Measurements from ENCODE around the gene CMTM6. TPM values are rescaled to one million over a fixed set of nuclear protein-coding genes. Genes with fewer than 3 reads are reported as not detected.

Gene CMTM6
- total and polyA plus RNA-seq, 10 of the 15 experiments (the other 5 are each of a cell fraction or from before 2014, with no cell fraction given): 27.1 to 97.3 (median 61.4) TPM

GRCh38 chr3:32450992-32451659 lies 51.5 kb downstream of the CMTM6 start:
- Histone ChIP-seq H3K27ac (ENCODE audit: control insufficient read depth, insufficient read depth) (no peak overlapping the region), H3K4me1 (ENCODE audit: control insufficient read depth, insufficient read depth, low read length) (peaks cover 9% of the 10 kb centered on the region), H3K4me2 (ENCODE audit: control insufficient read depth, insufficient read depth) (no peak overlapping the region), H4K20me1 (ENCODE audit: control insufficient read depth, insufficient read depth) (no peaks in the 10 kb centered on the region), H3K79me2 (ENCODE audit: control insufficient read depth, insufficient read depth, low read length) (no peaks in the 10 kb centered on the region), H3K9ac (ENCODE audit: control insufficient read depth, insufficient read depth, low read length) (no peak overlapping the region), H2AFZ (ENCODE audit: control insufficient read depth, low read depth, low read length) (no peak overlapping the region), H3K4me3 (no peak overlapping the region), H3K36me3 (ENCODE audit: control insufficient read depth in 2 of 2, insufficient read depth in 2 of 2, low read length in 1 of 2) (peaks cover 0 to 4% of the 10 kb centered on the region in 2 experiments; a peak in 1 of 4 replicates), H3K27me3 (replicated peaks in 1 of 2; ENCODE audit: control insufficient read depth in 2 of 2, insufficient read depth in 2 of 2, low read length in 1 of 2) (no peaks in the 10 kb centered on the region; a peak in 1 of 4 replicates), H3K9me3 (replicated peaks; ENCODE audit: control insufficient read depth, insufficient read depth, low read length) (no peaks in the 10 kb centered on the region; the same call in 2 of the 3 replicates)
- POLR2A ChIA-PET: interaction anchor here (0.6 kb wide), 1 partner anchor 22 kb away, joined by 4 read pairs; no protein-coding TSS in a partner anchor
- SMC1A ChIA-PET (ENCODE audit: uncharacterized antibody, unreplicated experiment): interaction anchor here (0.9 to 9.0 kb wide), 8 partner anchors 11 to 76 kb away, joined by 3 to 119 read pairs (median 4); no protein-coding TSS in a partner anchor
- CTCF ChIA-PET: interaction anchor here (0.7 to 1.9 kb wide), 4 partner anchors 10 to 1325 kb away, joined by 3 to 7 read pairs (median 3); no protein-coding TSS in a partner anchor
- in situ Hi-C loops (cut with MboI): no loop called here
- 69% methylated on average over 12 of the region's 12 CpGs for WGBS (ENCODE audit: insufficient coverage, insufficient replicate concordance, low lambda C conversion rate, missing lambda C conversion rate)
- RAD21 ChIA-PET (ENCODE audit: unreplicated experiment): interaction anchor here (1.0 to 1.5 kb wide), 3 partner anchors 12 to 37 kb away, joined by 3 read pairs; no protein-coding TSS in a partner anchor
- no peak for TF ChIP-seq RFX5 (IDR thresholded peaks at IDR 0.05; ENCODE audit: low read depth, low read length)
- TF ChIP-seq ZZZ3 (IDR thresholded peaks at IDR 0.05; ENCODE audit: control insufficient read depth, insufficient read length, low read depth): no peak
- TF ChIP-seq CHD4 (IDR thresholded peaks at IDR 0.05): no peak
- TF ChIP-seq, protein P1, sequence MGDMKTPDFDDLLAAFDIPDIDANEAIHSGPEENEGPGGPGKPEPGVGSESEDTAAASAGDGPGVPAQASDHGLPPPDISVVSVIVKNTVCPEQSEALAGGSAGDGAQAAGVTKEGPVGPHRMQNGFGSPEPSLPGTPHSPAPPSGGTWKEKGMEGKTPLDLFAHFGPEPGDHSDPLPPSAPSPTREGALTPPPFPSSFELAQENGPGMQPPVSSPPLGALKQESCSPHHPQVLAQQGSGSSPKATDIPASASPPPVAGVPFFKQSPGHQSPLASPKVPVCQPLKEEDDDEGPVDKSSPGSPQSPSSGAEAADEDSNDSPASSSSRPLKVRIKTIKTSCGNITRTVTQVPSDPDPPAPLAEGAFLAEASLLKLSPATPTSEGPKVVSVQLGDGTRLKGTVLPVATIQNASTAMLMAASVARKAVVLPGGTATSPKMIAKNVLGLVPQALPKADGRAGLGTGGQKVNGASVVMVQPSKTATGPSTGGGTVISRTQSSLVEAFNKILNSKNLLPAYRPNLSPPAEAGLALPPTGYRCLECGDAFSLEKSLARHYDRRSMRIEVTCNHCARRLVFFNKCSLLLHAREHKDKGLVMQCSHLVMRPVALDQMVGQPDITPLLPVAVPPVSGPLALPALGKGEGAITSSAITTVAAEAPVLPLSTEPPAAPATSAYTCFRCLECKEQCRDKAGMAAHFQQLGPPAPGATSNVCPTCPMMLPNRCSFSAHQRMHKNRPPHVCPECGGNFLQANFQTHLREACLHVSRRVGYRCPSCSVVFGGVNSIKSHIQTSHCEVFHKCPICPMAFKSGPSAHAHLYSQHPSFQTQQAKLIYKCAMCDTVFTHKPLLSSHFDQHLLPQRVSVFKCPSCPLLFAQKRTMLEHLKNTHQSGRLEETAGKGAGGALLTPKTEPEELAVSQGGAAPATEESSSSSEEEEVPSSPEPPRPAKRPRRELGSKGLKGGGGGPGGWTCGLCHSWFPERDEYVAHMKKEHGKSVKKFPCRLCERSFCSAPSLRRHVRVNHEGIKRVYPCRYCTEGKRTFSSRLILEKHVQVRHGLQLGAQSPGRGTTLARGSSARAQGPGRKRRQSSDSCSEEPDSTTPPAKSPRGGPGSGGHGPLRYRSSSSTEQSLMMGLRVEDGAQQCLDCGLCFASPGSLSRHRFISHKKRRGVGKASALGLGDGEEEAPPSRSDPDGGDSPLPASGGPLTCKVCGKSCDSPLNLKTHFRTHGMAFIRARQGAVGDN (IDR thresholded peaks at IDR 0.05): no peak
- no peak for TF ChIP-seq E2F8 (IDR thresholded peaks at IDR 0.05; ENCODE audit: low read depth, partially characterized antibody)
- TF ChIP-seq GATAD2B (conservative IDR thresholded peaks at IDR 0.05; ENCODE audit: low read depth): no peak
- no peak for TF ChIP-seq MYB (IDR thresholded peaks at IDR 0.05; ENCODE audit: borderline replicate concordance, low read depth, low read length)
- no peak for TF ChIP-seq RAD51 (IDR thresholded peaks at IDR 0.05)
- TF ChIP-seq DPF2 (IDR thresholded peaks at IDR 0.05): no peak
- TF ChIP-seq HCFC1 (IDR thresholded peaks at IDR 0.05; ENCODE audit: low read length): no peak
- TF ChIP-seq MXI1 (IDR thresholded peaks at IDR 0.05; ENCODE audit: low read depth, low read length): no peak
- intact Hi-C loops (cut with micrococcal nuclease; ENCODE audit: unreplicated experiment): no loop called here
- no peak for DNase-seq (ENCODE audit: low read depth, low spot score)
- no TSS peak for BruUV-seq (replicated peaks)
- no peak for ATAC-seq
- no peak for FAIRE-seq

Measured in GM12878 (cell line).